Fibroblast of skin of abdomen (primary cell): Measurements from ENCODE around the gene TMEM135.
"Not testable (repeated sequence)": the region's sequence is repeated elsewhere in the genome, so short reads cannot be mapped to it uniquely, and the experiment has no call there.

Experiments
- DNase-seq: peaks from one replicate; pipeline ENCODE4 v3.0.0-alpha.2; 2013

Gene TMEM135

GRCh38 chr11:87263264-87263838 is 225.6 kb downstream of the TMEM135 start:
- no peak for DNase-seq

- no peak for DNase-seq
These were observed 226.2 kb downstream of the TMEM135 start for GRCh38 chr11:87263979-87264378.

- DNase-seq = peak; percentile 41
These were observed 227.4 kb downstream of the TMEM135 start for GRCh38 chr11:87265132-87265531.

GRCh38 chr11:87265979-87266378 is 228.2 kb downstream of the TMEM135 start:
- no peak for DNase-seq

GRCh38 chr11:87266751-87267150 is 229.0 kb downstream of the TMEM135 start:
- no peak for DNase-seq

GRCh38 chr11:87271951-87272350 is 234.2 kb downstream of the TMEM135 start:
- DNase-seq = not testable (repeated sequence)

GRCh38 chr11:87275176-87275575 is 237.4 kb downstream of the TMEM135 start:
- DNase-seq = no peak

- DNase-seq = no peak
These were observed 242.4 kb downstream of the TMEM135 start for GRCh38 chr11:87280143-87280542.

- peak; percentile 68 for DNase-seq
These were observed 243.8 kb downstream of the TMEM135 start for GRCh38 chr11:87281496-87281895.

- DNase-seq = no peak
These were observed 246.6 kb downstream of the TMEM135 start for GRCh38 chr11:87284306-87284705.

- not testable (repeated sequence) for DNase-seq
These were observed 247.9 kb downstream of the TMEM135 start for GRCh38 chr11:87285674-87286073.

GRCh38 chr11:87286338-87286737 is 248.6 kb downstream of the TMEM135 start:
- DNase-seq = no peak

GRCh38 chr11:87290304-87290922 is 252.7 kb downstream of the TMEM135 start:
- DNase-seq = peak; percentile 54

- no peak for DNase-seq
These were observed 254.9 kb downstream of the TMEM135 start for GRCh38 chr11:87292598-87292997.

- no peak for DNase-seq
These were observed 257.5 kb downstream of the TMEM135 start for GRCh38 chr11:87295237-87295636.

- no peak for DNase-seq
These were observed 258.9 kb downstream of the TMEM135 start for GRCh38 chr11:87296627-87297026.

- DNase-seq = no peak
These were observed 260.4 kb downstream of the TMEM135 start for GRCh38 chr11:87298155-87298554.

- DNase-seq = no peak
These were observed 261.3 kb downstream of the TMEM135 start for GRCh38 chr11:87299041-87299481.

- DNase-seq = no peak
These were observed 263.1 kb downstream of the TMEM135 start for GRCh38 chr11:87300640-87301380.

GRCh38 chr11:87301785-87302540 is 264.2 kb downstream of the TMEM135 start:
- no peak for DNase-seq

GRCh38 chr11:87304412-87304811 is 266.7 kb downstream of the TMEM135 start:
- DNase-seq = no peak

GRCh38 chr11:87306262-87306851 is 268.6 kb downstream of the TMEM135 start:
- DNase-seq = no peak

GRCh38 chr11:87307101-87307500 is 269.4 kb downstream of the TMEM135 start:
- no peak for DNase-seq
